SH-SY5Y (cell line): Measurements from ENCODE around the gene FBXO38.

Source experiments
- GATA2 ChIP-seq: IDR thresholded peaks from 2 replicates; pipeline ENCODE4 v1.6.1; 2011; ENCODE audit warnings: mild to moderate bottlenecking, low read depth, low read length
- GATA3 ChIP-seq: IDR thresholded peaks from 2 replicates; pipeline ENCODE4 v1.6.1; 2011; ENCODE audit warnings: low read depth, mild to moderate bottlenecking, low read length, moderate library complexity

GRCh38 chr5:148393390-148393741 is 9.6 kb downstream of the FBXO38 start:
- TF ChIP-seq GATA2, result no peak
- TF ChIP-seq GATA3, result no peak
